ENCODE measurements around the gene FAM120B.
"Not testable (repeated sequence)": the region's sequence is repeated elsewhere in the genome, so short reads cannot be mapped to it uniquely, and the experiment has no call there.

The FAM120B gene

GRCh38 chr6:170398743-170399369, 92.3 kb downstream of the FAM120B start:
- not testable (repeated sequence) for DNase-seq

DNA sequence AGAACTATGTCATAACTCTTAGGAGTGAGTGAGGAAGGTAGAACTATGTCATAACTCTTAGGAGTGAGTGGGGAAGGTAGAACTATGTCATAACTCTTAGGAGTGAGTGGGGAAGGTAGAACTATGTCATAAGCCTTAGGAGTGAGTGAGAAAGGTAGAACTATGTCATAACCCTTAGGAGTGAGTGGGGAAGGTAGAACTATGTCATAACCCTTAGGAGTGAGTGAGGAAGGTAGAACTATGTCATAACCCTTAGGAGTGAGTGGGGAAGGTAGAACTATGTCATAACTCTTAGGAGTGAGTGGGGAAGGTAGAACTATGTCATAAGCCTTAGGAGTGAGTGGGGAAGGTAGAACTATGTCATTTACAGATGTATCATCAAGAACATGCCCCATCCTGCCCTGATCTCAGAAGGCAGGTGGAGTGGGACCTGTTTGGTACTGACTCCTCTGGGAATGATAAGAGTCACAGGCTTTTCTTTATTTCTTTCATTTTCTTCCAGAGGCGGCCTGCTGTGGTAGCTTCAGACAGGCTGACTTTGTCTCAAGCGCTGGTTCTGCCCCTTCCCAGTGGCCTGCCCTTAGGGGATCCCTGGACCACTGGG, 93.5 kb downstream of the FAM120B start:
- not testable (repeated sequence) for DNase-seq

DNA sequence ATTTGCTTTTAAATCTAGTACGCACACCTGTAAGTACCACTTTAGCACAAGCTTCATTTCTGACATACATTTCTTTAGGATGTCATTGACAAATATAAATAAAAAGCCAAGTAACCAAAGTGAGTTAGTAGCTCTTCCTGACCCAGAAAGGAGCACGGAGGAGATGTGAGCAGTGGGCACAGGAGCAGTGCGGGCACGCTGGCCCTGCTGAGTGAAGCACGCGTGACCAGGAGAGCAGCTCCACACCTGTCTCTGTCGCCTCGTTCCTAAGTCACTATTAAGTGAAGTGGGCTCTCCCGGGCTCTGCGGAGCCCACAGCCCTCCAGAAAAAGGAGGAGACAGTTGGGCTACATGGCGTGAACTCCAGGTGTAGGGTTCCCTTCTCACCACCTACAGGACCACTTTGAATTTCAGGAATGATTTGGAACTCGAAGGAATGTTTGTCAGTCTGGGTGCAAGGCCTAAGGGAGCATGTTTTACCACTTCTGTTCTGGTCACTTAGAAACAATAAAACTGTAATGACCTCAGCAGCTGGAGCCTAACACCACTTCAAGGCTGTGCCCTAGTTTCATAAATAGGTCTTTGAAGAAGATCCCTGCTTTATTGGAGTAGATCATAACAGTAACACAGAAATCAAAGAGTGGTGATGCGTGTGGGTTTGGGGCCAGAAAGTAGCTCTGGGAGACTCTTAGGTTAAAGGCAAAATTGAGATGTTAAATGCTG, 95.9 kb downstream of the FAM120B start:
- DNase-seq = no peak

DNA sequence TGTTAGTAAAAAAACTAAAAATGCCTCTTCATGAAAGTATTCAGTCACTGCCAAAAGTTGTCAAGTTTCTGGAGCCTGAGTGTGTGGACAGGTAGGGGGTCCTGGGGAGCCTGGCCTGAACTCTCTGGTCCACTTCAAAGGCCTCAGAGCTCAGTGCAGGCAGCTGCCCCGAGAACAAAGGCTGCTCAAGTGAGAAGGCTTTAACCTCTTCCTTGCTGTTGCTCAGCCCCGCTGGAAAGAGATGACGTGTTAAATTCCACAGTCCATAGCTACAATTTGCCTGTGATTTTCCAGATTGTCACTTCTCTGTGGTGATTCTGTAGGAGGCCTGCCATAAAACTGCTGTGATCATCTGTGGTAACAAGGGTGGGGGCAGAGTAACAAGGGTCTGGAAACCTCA, 96.9 kb downstream of the FAM120B start:
- no peak for DNase-seq

DNA sequence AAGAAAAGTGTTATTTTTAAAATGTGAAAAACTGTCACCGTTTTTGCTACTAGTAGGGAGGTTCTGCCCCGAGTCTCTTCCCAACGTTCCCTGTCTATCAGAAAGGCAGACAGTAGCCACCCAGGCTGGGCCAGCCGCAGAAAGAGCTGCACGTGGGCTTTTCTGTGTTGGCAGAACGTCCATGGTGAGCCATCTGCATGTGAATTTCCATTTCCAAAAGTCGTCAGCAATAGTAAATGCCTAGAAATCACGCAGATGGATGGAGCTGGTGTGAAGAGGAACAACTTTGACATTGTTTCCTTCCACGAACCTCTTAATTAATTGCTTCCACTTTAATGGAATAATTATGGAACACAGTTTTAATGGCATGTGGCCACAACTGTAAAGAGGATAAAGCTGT, 97.5 kb downstream of the FAM120B start:
- no peak for DNase-seq

DNA sequence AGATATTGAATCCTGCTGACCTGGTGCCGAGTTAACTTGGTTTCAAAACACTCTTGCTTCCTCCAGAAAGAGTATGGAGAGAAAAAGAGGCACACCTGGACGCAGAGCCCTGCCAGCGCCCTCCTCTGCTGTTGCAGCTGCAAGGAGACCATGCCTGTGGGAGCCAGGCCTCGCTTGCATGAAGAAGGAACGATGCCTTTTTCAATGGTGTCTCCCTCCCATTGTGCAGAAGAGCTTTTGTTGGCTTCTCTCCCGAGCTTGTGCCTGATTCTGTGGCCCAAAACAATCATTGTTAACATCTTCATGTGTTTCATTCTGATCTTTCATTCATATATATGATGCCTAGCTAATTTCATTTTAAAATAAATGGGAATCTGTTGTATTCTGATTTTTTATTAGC, 98.1 kb downstream of the FAM120B start:
- no peak for DNase-seq

DNA sequence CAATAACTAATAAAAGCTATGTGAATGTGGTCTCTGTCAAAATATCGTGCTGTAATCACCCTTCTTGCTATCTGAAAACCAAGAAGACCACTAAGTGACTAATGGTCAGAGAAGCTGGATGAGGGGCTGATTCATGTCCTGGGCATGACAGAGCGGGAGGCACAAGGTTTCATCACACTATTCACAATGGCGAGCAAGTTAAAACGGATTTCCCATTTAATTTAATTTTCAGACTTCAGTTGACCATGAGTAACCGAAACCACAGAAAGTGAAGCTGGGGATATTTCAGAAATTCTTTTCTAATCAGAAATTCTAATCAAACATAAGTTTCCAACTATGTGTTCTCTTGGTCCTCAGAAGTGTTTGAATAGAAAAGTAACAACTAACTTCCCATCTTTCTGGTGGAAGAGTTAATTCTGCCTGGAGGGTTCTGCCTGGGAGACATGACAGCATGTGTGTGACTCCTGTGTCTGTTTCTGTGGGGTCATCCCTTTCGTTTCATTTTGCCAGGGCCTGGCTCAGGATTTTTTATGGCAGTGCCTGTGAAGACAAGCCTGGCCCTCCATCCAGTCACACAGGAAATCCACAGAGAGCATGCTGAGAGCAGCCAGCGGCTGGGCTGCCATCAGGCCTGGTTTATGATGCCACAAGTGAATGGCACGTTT, 98.9 kb downstream of the FAM120B start:
- no peak for DNase-seq

DNA sequence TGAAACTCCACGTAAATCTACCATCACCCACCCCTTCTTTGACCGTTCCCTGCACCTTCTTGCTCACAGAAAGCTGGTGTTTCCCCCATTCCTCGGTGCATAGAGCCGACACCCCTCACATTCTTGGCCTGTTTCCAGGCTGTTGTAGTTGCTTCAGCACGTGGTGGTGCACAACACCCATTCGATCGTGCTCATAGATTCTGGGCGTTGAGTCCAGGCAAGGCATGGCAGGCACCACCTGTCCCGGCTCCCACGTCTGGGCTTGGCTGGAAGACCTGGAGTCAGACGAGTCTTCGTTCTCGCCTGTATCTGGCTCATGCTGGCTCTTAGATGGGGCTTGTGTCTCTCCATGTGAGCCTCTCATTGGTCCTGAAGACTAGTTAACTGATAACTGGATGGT, 100.6 kb downstream of the FAM120B start:
- DNase-seq = no peak

DNA sequence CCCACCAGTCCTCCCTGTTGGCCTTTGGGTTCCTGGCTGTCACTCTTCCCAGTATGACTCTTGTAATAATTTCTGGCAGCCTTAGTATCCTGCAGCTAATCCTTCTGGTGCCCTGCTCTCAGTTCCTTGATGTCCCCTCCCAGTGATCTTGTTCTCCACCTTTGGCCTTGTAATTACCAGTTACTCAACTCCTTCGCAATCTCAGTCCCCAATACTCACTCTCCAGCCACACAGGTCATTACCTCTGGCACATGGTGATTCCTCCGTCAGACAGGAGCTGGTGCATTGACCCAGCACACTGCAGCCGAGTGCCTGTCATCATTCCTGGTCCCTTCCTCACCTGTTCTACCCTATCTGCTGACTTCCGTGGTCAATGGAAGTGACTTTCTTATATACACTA, 101.4 kb downstream of the FAM120B start:
- no peak for DNase-seq

DNA sequence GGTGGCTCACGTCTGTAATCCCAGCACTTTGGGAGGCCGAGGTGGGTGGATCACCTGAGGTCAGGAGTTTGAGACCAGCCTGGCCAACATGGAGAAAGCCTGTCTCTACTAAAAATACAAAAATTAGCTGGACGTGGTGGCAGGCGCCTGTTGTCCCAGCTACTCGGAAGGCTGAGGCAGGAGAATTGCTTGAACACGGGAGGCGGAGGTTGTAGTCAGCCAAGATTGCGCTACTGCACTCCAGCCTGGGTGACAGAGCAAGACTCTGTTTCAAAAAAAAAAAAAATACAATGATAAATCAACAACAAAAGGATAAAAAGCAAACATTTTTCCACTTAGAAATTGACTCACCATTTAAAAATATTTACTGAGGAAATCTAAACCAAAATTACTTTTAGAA, 103.2 kb downstream of the FAM120B start:
- not testable (repeated sequence) for DNase-seq

- DNase-seq = no peak
Observed at GRCh38 chr6:170410241-170410640, 103.7 kb downstream of the FAM120B start.

DNA sequence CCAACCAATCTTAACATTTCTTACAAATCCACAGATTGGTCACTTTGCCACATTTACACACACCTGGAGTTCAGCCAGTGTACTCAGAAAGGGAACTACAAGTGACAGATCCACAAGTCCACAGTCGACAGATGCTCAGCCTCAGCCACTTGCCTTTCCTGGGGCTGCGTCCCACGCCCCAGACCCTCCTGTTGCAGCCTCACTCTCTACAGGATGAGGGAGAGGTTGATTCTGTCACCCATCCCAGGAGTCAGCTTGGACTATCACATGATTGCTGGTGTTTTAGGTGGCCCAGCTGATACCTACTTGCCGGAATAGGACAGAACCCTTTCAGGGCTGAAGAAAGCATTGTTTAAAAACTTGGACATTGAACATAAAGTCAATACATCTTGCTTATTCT, 108.8 kb downstream of the FAM120B start:
- no peak for DNase-seq

DNA sequence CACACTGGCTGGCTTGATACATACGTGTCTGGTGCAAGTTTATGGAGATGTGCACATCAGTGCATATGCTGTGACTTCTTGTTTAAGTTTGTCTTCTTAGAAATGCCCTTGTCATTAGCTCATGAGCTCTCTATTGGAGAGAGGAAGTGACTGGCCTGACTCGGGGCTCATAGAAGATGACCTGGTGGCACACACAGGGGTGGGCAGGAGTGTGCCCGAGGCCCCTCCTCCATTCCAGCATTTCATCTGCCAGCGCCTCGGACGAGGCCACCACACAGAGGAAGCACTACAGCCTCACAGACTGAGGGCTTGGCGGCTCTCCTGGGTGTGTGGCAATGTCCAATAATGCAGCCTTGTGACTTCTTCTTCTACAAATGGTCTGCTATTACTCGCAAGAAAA, 109.7 kb downstream of the FAM120B start:
- DNase-seq = no peak

DNA sequence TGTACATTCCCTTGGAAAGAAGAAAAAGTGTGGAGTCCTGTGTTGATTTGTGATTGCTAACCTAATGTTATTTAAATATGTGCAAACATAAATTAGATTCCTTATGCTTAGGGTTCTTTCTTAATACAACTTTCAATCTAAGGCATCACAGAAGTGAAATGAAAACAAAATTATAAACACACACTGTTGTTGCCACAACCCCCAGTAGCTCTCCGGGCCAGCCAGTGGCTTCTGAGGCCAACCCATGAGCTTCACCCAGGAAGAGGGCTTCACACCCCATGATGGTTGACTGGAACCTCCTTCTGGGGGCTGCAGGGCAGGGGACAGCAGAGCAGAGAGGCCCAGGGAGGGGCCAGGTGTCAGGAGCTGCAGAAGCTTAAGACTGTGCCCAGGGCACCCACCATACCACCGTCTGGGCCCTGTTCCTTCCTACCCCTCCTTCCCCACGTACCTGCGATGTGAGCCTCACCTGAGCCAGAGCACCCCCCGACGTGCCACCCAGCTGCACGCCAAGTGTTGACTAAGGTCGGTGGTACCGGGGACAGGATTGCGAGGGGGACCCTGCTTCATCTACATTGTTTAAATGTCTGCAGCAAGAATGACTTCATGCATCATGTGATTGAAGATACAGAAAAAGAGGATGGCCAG, 110.5 kb downstream of the FAM120B start:
- no peak for DNase-seq

DNA sequence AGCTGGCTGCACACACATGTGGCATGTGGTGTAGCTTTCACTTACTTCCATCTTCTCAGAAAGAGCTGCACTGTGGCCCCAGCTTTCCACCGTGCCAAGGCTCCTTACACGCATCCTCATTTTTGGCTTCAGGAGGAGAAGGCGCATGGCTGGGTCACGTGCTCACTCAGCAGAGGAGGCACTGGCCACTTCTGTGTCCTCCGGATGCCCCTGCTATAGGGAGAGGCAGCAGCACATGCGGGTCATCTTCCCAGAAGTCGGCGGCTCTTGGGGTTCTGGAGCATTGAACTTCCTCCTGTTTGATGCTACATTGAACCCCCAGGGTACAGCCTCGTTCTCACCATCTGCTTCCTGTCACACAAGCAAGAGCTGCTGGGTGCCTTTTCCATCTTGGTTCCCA, 111.3 kb downstream of the FAM120B start:
- DNase-seq = no peak

DNA sequence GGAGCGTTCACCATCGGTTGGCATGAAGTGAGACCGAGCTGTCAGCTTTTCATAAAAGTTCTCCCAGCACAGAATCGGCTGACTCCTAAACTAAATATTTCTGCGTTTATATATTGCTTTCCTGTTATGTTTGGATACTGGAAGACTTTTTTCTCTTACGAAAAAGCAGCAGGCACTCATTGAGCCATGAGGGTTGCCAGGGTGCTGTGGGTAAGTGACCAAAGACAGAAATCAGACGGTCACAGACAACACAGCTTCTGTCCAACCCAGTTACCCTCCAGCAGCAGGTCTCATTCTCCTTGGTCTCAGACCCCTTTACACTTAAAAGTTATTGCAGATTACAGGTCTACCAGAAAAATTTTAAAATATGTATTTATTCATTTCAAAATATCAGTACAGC, 113.7 kb downstream of the FAM120B start:
- DNase-seq = no peak

DNA sequence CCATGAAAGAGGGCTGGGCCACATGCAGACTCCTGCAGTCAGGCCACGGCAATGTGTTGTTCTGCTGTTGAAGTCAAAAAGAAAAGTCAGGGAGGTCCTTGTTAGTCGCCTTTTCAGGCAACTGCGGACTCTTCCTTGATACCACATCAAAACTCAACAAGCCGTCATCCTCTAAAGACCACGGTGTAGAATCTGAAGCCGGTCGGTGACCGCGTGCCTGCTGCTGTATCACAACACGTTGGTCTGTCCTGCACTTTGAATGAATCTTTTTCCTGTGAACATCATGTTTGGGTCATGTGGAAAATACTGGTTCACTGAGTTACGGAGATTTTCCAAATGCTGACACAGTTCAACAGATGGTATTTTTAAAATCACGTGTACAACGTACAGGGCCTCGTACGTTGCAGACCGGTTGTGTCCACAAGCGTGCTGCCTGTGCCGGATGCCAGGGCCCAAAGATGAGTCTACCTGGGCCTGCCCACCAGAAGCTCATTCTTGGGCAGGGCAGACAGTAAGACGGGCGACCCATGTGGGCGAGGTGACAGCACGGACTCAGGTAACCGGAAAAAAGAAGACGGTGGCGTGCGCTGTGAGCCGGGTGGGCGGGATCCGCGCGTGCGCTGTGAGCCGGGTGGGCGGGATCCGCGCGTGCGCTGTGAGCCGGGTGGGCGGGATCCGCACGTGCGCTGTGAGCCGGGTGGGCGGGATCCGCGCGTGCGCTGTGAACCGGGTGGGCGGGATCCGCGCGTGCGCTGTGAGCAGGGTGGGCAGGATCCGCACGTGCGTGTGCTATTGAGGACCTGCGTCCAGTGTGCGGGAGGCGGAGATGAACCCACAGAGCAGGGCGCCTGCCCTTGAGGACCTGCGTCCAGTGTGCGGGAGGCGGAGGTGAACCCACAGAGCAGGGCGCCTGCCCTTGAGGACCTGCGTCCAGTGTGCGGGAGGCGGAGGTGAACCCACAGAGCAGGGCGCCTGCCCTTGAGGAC, 114.5 kb downstream of the FAM120B start:
- DNase-seq = no peak

DNA sequence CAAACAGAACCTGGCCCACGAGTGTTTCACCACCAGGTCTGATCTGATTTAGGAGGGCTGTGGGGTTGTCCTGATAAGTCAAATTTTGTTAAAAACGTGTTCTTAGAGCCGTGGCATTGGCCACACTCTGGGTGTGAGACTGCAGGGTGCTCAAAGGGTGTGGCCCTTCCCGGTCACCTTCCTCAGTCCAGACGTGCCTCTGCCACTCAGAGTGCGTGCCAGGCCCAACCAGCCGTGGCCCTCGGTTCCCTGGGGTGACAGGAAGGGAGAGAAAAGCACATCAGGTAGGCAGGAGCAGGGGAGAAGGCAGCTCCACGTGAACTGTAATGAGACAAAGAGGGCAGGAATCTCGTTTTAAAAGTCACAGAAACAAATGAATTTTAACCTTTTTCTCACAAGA, 115.4 kb downstream of the FAM120B start:
- no peak for DNase-seq

- no peak for DNase-seq
Observed at GRCh38 chr6:170423030-170423429, 116.5 kb downstream of the FAM120B start.

GRCh38 chr6:170423814-170424603, 117.5 kb downstream of the FAM120B start:
- DNase-seq = no peak

GRCh38 chr6:170424604-170425126, 118.1 kb downstream of the FAM120B start:
- DNase-seq = no peak
